GM18867 (cell line): ENCODE results near the gene CDCP2.
A peak's percentile ranks its signal among the peaks of the same experiment; 100 is the strongest.

Experiments
- ATAC-seq: cut with Tn5 transposase; IDR thresholded peaks from one replicate; pipeline ENCODE4 v1.9.1; 2021; ENCODE audit warnings: mild to moderate bottlenecking, moderate library complexity; ENCODE audit not compliant: unreplicated experiment

Gene CDCP2

GRCh38 chr1:54152696-54153095, at the start of gene CDCP2:
Gene CDCP2, minus strand, starts transcription at chr1:54153000. Its CDS starts 78 bp downstream, at chr1:54152922.
- ATAC-seq: no peak

GRCh38 chr1:54200519-54200997, 47.8 kb upstream of the CDCP2 start:
- ATAC-seq: peak; percentile 2

GRCh38 chr1:54199765-54200518, 47.1 kb upstream of the CDCP2 start, which contains the start of the genes CYB5RL and MRPL37:
Gene CYB5RL, minus strand, starts transcription at chr1:54200030. Its CDS starts 4,414 bp downstream, at chr1:54195616.
Gene MRPL37, plus strand, starts transcription at chr1:54200167. Its CDS starts 77 bp downstream, at chr1:54200244.
- peak; percentile 96 for ATAC-seq

GRCh38 chr1:54199151-54199764, 46.5 kb upstream of the CDCP2 start:
- peak; percentile 6 for ATAC-seq

- no peak for ATAC-seq
Observed at GRCh38 chr1:54193453-54193852, 40.7 kb upstream of the CDCP2 start.

DNA sequence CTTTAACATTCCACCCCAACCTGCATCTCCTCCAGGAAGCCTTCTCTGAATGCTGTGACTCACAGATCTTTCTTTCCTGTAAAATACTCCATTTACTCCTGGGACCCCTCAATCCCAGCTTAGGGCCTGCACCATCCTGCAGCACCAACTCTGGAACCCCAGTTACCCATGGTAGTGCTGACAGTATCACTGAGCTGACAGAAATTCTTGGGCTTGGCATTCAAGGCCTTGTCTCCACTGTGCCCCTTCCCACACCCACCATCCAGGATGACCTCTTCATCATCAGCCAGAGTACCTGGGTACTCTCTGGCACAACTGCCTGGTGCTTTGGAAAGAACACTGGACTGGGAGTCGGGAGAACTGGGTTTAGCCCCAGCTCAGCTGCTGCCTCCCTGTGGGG, 38.7 kb upstream of the CDCP2 start:
- ATAC-seq: no peak

- ATAC-seq: no peak
Observed at GRCh38 chr1:54190526-54190925, 37.7 kb upstream of the CDCP2 start.

DNA sequence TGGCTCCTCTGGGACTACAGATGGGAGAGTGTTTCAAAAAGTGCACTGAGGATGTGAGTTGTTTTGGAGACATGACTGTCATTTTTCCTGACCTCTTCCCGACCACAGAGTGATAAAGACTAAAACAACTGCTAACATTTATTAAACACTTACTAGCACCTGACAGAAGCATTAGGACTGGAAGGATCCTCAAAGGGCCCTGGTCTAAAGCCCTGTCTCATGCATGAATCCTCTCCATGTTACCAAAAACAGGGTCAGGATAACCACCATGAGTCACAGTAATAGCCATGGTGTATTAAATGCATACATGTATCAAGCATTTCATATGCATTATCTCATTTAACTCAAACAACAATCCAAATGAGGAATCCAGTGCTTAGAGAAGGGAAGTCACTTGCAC, 35.5 kb upstream of the CDCP2 start:
- no peak for ATAC-seq

- no peak for ATAC-seq
Observed at GRCh38 chr1:54186056-54186455, 33.3 kb upstream of the CDCP2 start.

- no peak for ATAC-seq
Observed at GRCh38 chr1:54180701-54181360, 28.0 kb upstream of the CDCP2 start.

- no peak for ATAC-seq
Observed at GRCh38 chr1:54178296-54179070, 25.7 kb upstream of the CDCP2 start.

DNA sequence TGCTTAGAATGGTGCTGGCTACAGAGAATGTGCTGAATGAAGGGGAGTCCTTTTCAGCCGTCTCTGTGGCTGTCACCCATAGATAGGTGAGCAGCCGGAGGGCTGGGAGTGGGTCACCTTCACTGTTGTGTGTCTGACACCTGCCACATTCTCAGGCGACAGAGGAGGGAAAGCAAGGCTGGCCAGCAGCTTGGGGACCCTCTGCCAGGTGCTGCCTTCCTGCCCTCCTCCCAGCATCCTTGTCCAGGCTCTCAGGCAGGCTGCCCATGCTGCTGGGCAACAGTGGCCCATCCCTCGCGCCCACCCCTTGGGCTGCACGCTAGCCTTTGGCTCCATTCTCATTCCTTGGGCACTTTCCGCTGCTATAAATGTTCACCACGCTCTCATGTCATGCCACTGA, 24.9 kb upstream of the CDCP2 start:
- ATAC-seq: no peak

GRCh38 chr1:54176621-54177327, 24.0 kb upstream of the CDCP2 start:
- ATAC-seq: no peak

DNA sequence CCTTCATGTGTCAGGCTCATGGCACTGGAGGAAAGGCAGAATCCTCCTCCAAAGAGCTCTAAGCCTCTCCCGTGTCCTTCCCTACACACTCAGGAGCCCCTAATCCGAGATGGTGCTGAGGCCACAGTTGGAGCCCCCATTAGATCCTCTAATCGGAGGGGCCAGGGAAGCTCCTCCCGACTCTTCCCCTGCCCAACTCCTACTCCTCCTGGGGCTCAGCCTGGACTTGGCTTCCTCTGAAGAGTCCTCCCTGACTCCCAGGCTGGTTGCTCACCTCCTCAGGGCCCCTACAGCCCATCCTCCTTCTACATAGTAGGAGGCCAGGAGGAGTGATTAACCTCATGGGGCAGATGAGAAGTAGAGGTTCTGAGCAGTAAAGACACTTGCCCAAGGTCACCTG, 21.3 kb upstream of the CDCP2 start:
- ATAC-seq: no peak

DNA sequence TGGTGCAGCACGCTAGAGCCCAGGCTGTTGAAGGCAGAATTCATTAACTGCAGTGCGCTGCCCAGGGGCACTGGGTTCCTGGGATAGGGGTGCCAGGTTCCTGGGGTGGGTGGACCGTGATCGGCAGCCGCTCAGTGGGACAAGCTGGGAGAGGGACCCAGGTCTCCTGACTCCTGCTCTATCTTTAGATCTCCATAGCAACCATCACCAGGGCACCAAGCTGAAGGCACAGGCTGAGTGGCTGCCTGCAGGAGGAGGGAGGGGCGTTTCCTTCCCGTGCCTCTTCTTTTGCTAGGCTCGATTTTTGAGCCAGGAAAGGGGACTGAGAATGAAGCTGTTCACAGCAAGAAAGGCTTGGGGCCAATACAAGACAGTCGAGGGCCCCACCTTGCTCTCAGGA, 20.9 kb upstream of the CDCP2 start:
- no peak for ATAC-seq

DNA sequence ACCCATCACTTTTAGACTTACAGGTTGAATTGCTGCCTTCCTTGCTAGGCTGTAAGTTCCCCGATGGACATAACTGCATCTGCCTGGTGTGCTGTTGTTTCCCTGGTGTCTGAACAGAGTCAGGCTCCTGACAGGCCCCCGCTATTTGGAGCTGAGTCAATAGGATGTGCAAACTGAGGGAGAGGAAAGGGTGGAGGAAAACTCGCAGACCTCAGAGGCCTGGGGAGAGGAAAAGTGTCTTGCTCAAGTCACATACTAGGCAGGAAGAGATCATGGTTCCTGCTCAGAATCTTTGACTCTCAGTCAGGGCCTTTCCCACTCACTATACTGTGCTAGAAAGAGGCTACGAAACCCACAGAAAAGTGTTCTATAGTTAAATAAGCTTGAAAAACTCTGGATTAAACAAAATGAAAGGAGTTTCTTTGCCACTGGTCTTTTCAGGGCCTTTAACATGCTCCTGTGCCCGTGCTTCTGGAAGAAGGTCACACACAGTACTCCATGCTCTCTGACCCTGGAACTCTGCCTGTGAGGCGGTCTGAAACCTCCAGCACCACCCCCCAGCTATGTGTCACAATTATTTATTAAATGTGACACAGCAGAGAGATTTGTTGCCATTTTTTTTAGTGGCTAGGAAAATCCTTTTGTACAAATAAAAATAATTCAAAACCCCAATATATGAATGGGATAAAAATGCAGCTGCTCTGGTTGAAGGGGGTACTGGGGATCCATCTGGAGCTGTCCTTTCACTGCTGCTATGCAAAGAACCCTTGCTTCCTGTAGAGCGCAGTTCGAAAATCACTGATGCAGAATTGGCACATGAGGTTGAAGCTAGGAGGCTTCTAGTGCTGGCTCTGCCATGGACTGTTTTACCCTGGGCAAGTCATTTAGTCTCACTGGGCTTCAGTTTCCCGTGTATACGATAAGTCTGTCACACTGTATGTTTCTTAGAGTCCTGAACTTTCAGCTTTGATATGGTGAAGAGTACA, 20.1 kb upstream of the CDCP2 start:
- no peak for ATAC-seq

DNA sequence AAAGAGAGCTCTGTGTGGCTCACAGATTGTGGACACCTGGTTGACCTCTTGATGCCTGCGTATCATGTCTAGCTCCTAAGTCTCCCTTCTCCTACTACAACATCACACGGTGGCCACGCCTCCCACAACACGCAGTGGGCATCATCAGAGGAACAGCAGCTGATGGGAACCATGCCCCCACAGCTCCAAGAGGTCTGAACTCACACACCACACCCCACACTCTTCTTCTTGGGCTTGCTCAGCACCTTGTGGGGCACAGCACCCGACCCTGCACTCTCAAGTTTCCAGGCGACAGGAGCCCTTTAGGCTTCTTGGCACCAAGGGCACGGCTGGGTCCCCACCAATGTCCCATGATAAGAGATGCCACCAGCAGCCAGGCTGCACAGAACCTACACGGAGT, 18.8 kb upstream of the CDCP2 start:
- no peak for ATAC-seq

DNA sequence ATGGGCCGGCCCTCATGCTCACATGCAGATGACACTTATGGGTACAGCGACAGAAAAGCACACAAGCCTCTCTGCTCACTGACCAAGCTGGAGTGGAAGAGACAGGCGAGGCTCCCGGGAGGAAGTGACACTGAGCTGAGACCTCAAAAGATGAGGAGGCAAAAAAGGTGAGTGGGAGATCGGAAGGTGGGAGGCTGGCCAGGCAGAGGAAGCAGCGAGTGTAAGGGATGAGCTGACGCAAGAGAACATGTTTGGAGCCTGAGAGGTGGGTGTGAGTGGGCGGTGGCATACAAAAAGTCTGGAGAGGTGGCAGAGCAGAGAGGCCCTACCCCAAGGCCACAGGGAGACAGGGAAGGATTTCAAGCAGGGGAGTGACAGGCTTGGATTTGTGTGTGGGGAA, 18.2 kb upstream of the CDCP2 start:
- no peak for ATAC-seq

DNA sequence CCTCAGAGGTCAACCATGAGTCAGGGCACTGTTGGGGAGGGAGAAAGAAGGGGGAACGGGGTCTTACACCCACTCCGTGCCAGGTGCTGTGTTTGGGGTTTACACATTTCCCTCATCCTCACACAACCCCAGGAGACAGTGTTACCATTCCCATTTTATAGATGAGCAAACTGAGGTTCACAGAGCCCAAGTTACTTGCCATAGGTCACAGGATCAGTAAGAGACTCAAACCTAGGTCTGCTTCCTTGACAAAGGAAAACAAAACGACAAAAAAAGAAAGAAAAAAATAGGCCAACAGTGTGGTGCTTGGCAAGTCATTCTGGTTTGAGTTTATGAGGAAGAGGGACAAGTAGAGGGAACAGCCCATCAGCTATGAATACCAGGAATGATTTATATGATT, 16.3 kb upstream of the CDCP2 start:
- ATAC-seq: no peak
